PC-9 (cell line): ENCODE data around the gene PPM1N. TPM values are rescaled to one million over a fixed set of nuclear protein-coding genes. Genes with fewer than 3 reads are reported as not detected.
A peak's percentile ranks its signal among the peaks of the same experiment; 100 is the strongest.

Source experiments
- BruUV-seq: library from RNA; stranded (reverse); fragments of 400-500 nt; replicated peaks from 2 replicates; lab custom pipeline; 2021; lab: Mats Ljungman, UMichigan
- CTCF ChIA-PET: fragments of 300-600 bp; sonication (Branson Sonifier 250); formaldehyde crosslinking; loops from one replicate; lab custom pipeline; 2022; ENCODE audit warnings: antibody characterized with exemption; lab: Charles Lee
- POLR2A ChIA-PET: fragments of 300-600 bp; sonication (Branson Sonifier 250); formaldehyde crosslinking; loops from one replicate; lab custom pipeline; 2022; ENCODE audit warnings: antibody characterized with exemption; ENCODE audit not compliant: unreplicated experiment; lab: Charles Lee
- DNase-seq, 2 experiments: peaks; one replicate each; pipeline versions ENCODE4 v3.0.0 to v3.0.0-alpha.2; 2015 to 2022; ENCODE audit warnings: mixed read lengths in 1 of 2
- H2AFZ ChIP-seq: fragments of 200-600 bp; sonication (generic); 2 replicates; pipeline ENCODE4 v1.8.1; 2017; ENCODE audit warnings: antibody characterized with exemption
- H3F3A ChIP-seq: fragments of 200-600 bp; sonication (generic); 2 replicates; pipeline ENCODE4 v1.8.1; 2017; ENCODE audit warnings: antibody characterized with exemption, mild to moderate bottlenecking, low read depth; ENCODE audit not compliant: insufficient read depth
- H3K27ac ChIP-seq: fragments of 200-600 bp; sonication (generic); 2 replicates; pipeline ENCODE4 v1.6.1; 2016; ENCODE audit warnings: mixed run types
- H3K27me3 ChIP-seq: fragments of 200-600 bp; sonication (generic); 2 replicates; pipeline ENCODE4 v1.6.1; 2016; ENCODE audit warnings: low read depth, mixed run types; ENCODE audit not compliant: insufficient read depth
- H3K36me3 ChIP-seq: fragments of 200-600 bp; sonication (generic); 2 replicates; pipeline ENCODE4 v1.6.1; 2016; ENCODE audit warnings: low read depth, mixed run types
- H3K4me1 ChIP-seq: fragments of 200-600 bp; sonication (generic); replicated peaks from 2 replicates; pipeline ENCODE4 v1.6.1; 2016; ENCODE audit warnings: mixed run types; ENCODE audit not compliant: insufficient read depth
- H3K4me2 ChIP-seq: fragments of 200-600 bp; sonication (generic); 2 replicates; pipeline ENCODE4 v1.6.1; 2017; ENCODE audit warnings: mixed run types
- H3K4me3 ChIP-seq: fragments of 200-600 bp; sonication (generic); 2 replicates; pipeline ENCODE4 v1.6.1; 2016; ENCODE audit warnings: mixed run types
- H3K79me2 ChIP-seq: fragments of 200-600 bp; sonication (generic); 2 replicates; pipeline ENCODE4 v1.6.1; 2017; ENCODE audit warnings: low read depth, mixed run types
- H3K9me2 ChIP-seq: fragments of 200-600 bp; sonication (generic); 2 replicates; pipeline ENCODE4 v1.8.1; 2017; ENCODE audit warnings: mild to moderate bottlenecking; ENCODE audit not compliant: insufficient read depth
- H3K9me3 ChIP-seq: fragments of 200-600 bp; sonication (generic); 2 replicates; pipeline ENCODE4 v1.8.1; 2016; ENCODE audit warnings: low read depth; ENCODE audit not compliant: insufficient read depth
- H4K20me1 ChIP-seq: fragments of 200-600 bp; sonication (generic); 2 replicates; pipeline ENCODE4 v1.8.1; 2017; ENCODE audit not compliant: insufficient read depth
- EZH2 ChIP-seq: fragments of 200-600 bp; sonication (generic); IDR thresholded peaks from 2 replicates; pipeline ENCODE4 v1.8.0; 2017; ENCODE audit warnings: antibody characterized with exemption, low read depth
- intact Hi-C: fragments of 100-400 bp; cut with micrococcal nuclease; formaldehyde crosslinking; loops from one replicate; pipeline ENCODE4 v1.10.0; 2022; ENCODE audit not compliant: unreplicated experiment
- total RNA-seq: library from RNA; stranded (reverse); gene quantifications from 2 replicates; pipeline ENCODE4 v1.2.3, GENCODE V29; 2021
- TF ChIP-seq, protein P1 (sequence below): fragments of 200-600 bp; sonication (generic); conservative IDR thresholded peaks from 2 replicates; pipeline ENCODE4 v1.6.1; 2017; ENCODE audit warnings: mixed run types, antibody characterized with exemption, mild to moderate bottlenecking, moderate library complexity

PPM1N gene
- total RNA-seq, 1 experiment from 2014 or later: 5.0 TPM

DNA sequence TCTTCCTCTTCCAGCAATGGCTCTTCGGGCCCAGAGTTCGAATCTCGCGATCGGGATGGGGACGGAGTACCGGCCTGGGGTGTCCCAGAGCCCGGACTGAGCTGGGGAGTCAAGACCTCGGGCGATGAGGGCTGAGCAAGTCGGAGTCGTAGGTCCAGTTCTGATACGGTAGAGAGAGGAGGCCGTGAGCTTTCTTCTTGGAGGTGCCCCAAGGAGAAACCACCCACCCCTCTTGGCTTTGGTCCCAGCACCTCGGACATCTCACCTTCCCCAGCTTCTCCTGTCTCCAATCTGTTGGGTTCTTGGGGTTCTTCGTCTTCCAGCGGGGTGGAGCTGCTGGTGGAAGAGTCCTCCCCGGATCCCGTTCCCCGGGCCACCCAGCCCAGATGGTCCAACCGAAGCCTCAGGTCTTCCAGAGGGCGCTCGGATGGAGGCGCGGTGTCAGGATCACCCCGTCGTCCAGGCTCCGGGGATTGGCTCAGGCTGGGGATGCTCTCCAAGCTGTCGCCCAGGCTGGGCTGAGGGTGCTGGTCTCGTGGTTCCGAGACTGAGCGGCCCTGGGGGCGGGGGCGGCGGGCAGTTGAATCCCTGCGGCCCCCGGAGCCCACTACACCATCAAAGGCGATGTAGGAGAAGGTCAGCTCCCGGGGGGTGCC is 3.9 kb upstream of the PPM1N start:
- no TSS peak for BruUV-seq
- Histone ChIP-seq H3F3A (peaks cover 50% of the 10 kb centered on the region), H3K27me3 (no peaks in the 10 kb centered on the region), H3K9me3 (no peaks in the 10 kb centered on the region), H3K4me2 (no peak overlapping the region), H4K20me1 (0 out of 2 replicates have a peak, but pooled peaks cover 3% of the 10 kb centered on the region), H3K4me1 (peaks cover 14% of the 10 kb centered on the region; the same call in 1 of the 2 replicates), H3K79me2 (no peaks in the 10 kb centered on the region), H3K36me3 (no peaks in the 10 kb centered on the region), H3K9me2 (no peaks in the 10 kb centered on the region), H3K4me3 (no peak overlapping the region; the same call in 1 of the 2 replicates), H2AFZ (no peak overlapping the region), H3K27ac (no peak overlapping the region)
- TF ChIP-seq, protein P1, sequence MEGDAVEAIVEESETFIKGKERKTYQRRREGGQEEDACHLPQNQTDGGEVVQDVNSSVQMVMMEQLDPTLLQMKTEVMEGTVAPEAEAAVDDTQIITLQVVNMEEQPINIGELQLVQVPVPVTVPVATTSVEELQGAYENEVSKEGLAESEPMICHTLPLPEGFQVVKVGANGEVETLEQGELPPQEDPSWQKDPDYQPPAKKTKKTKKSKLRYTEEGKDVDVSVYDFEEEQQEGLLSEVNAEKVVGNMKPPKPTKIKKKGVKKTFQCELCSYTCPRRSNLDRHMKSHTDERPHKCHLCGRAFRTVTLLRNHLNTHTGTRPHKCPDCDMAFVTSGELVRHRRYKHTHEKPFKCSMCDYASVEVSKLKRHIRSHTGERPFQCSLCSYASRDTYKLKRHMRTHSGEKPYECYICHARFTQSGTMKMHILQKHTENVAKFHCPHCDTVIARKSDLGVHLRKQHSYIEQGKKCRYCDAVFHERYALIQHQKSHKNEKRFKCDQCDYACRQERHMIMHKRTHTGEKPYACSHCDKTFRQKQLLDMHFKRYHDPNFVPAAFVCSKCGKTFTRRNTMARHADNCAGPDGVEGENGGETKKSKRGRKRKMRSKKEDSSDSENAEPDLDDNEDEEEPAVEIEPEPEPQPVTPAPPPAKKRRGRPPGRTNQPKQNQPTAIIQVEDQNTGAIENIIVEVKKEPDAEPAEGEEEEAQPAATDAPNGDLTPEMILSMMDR: no peak
- no peak for TF ChIP-seq EZH2
- POLR2A ChIA-PET: no interaction called here
- intact Hi-C loops: no loop called here
- no peak for DNase-seq
- CTCF ChIA-PET: no interaction called here

GRCh38 chr19:45495178-45495577 is 3.1 kb upstream of the PPM1N start:
- intact Hi-C loops: no loop called here
- 0 out of 2 replicates have a peak, but pooled peaks cover 3% of the 10 kb centered on the region for H4K20me1 ChIP-seq
- no TSS peak for BruUV-seq

DNA sequence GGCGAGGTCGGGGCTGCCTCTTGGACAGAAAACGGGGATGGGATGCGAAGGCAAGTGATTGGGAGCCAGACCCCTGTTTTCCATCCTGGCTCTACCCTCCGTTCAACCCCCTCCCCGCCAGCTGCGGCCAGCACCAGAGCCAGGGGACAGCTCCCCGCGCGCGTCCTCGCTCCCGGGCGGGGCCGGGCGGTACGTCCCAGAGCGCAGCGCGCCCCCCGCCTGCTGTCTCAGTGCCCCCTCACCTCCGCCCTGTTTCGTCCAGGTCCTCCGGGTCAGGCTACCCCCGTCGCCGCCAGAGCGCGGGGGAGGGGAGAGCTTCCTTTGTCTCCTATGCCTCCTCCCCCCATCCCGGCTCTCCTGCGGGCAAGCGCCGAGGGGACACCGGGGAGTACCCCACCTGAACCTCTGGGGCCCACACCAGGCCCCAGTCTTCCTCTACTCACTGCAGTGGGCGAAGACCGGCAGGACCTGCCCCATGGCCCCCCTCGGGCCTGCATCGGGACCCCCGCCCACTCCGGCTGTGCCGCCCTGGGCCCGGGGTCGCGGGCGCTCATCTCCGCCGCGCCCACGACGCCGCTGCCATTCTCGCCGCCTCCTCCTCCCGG is 1.8 kb upstream of the PPM1N start:
- H3K36me3 ChIP-seq: no peaks in the 10 kb centered on the region
- BruUV-seq: no TSS peak
- peak in 1 of 2 experiments; percentile 45 for DNase-seq
- H3K9me2 ChIP-seq: no peaks in the 10 kb centered on the region
- POLR2A ChIA-PET: interaction anchor here (0.6 kb wide), 2 partner anchors 29 to 30 kb away, joined by 5 read pairs; no protein-coding TSS in a partner anchor
- H3K4me1 ChIP-seq: peaks cover 14% of the 10 kb centered on the region; the same call in 1 of the 2 replicates
- CTCF ChIA-PET: interaction anchor here (0.5 to 1.1 kb wide), 2 partner anchors 11 to 91 kb away, joined by 3 to 6 read pairs; no protein-coding TSS in a partner anchor
- no peaks in the 10 kb centered on the region for H3K79me2 ChIP-seq
- peak overlapping the region; percentile 99 for H3K4me2 ChIP-seq
- TF ChIP-seq, protein P1: no peak
- TF ChIP-seq EZH2: no peak
- peaks cover 47% of the 10 kb centered on the region for H3F3A ChIP-seq
- H3K9me3 ChIP-seq: no peaks in the 10 kb centered on the region
- intact Hi-C loops: no loop called here
- 0 out of 2 replicates have a peak, but pooled peaks cover 3% of the 10 kb centered on the region for H4K20me1 ChIP-seq
- peak overlapping the region; percentile 80 for H2AFZ ChIP-seq
- no peak overlapping the region for H3K27ac ChIP-seq
- H3K27me3 ChIP-seq: no peaks in the 10 kb centered on the region
- H3K4me3 ChIP-seq: peak overlapping the region; percentile 92

More at GRCh38 chr19:45495178-45495577, 3.1 kb upstream of the PPM1N start:
- no peak for DNase-seq
- Histone ChIP-seq H3K9me3 (no peaks in the 10 kb centered on the region), H3K27me3 (no peaks in the 10 kb centered on the region), H3K79me2 (no peaks in the 10 kb centered on the region), H3K27ac (no peak overlapping the region), H3K9me2 (no peaks in the 10 kb centered on the region), H2AFZ (no peak overlapping the region), H3K36me3 (no peaks in the 10 kb centered on the region), H3K4me2 (no peak overlapping the region), H3F3A (peaks cover 50% of the 10 kb centered on the region), H3K4me1 (peaks cover 14% of the 10 kb centered on the region; the same call in 1 of the 2 replicates), H3K4me3 (no peak overlapping the region)
- ChIA-PET POLR2A (no interaction called here), CTCF (interaction anchor here (0.5 to 1.1 kb wide), 2 partner anchors 10 to 51 kb away, joined by 3 to 6 read pairs; no protein-coding TSS in a partner anchor)
- TF ChIP-seq, protein P1: no peak
- no peak for TF ChIP-seq EZH2
